ENCODE measurements around the gene LARP1. TPM values are rescaled to one million over a fixed set of nuclear protein-coding genes. Genes with fewer than 3 reads are reported as not detected.

LARP1 gene
- total and polyA plus RNA-seq, 4 donors, result 26.0 to 74.1 (median 32.6) TPM

- Histone ChIP-seq H3K9me3 (ENCODE audit: control insufficient read depth in 4 of 4, low read length in 3 of 4) (no peaks in the 10 kb centered on the region), H3K27ac (ENCODE audit: low read depth in 1 of 2, low read length in 2 of 2) (no peak overlapping the region), H3K36me3 (ENCODE audit: control insufficient read depth in 4 of 4, insufficient read depth in 3 of 4, low read depth in 1 of 4, low read length in 3 of 4) (no peaks in the 10 kb centered on the region), H3K4me1 (ENCODE audit: control insufficient read depth in 4 of 4, insufficient read depth in 4 of 4, low read length in 3 of 4) (peaks cover 4 to 10% (median 9%) of the 10 kb centered on the region in 4 donors), H3K27me3 (ENCODE audit: control insufficient read depth in 4 of 4, insufficient read depth in 4 of 4, low read length in 3 of 4) (no peaks in the 10 kb centered on the region), H3K9ac (ENCODE audit: low read depth in 1 of 2, low read length in 2 of 2) (no peak overlapping the region), H3K4me3 (ENCODE audit: low read depth in 1 of 3, low read length in 3 of 3) (no peak overlapping the region)
- WGBS, result 95% methylated on average over 1 of the region's 1 CpG
- TF ChIP-seq RAD21 (IDR thresholded peaks at IDR 0.05) (no peak), MAX (IDR thresholded peaks at IDR 0.05) (no peak), CTCF (IDR thresholded peaks at IDR 0.05; ENCODE audit: low read depth, low read length, missing input control) (no peak), NR2F2 (IDR thresholded peaks at IDR 0.05) (no peak), FOXA1 (IDR thresholded peaks at IDR 0.05) (no peak), FOXA2 (IDR thresholded peaks at IDR 0.05) (no peak), ATF3 (IDR thresholded peaks at IDR 0.05) (no peak), HNF4G (IDR thresholded peaks at IDR 0.05) (no peak), HNF4A (conservative IDR thresholded peaks at IDR 0.05) (no peak), EGR1 (IDR thresholded peaks at IDR 0.05; ENCODE audit: low read depth in 2 of 2) (no peak), YY1 (IDR thresholded peaks at IDR 0.05) (no peak), SP1 (IDR thresholded peaks at IDR 0.05) (no peak), REST (IDR thresholded peaks at IDR 0.05) (no peak), ZBTB33 (IDR thresholded peaks at IDR 0.05) (no peak), GABPA (IDR thresholded peaks at IDR 0.05 in 1 of 2, conservative IDR thresholded peaks at IDR 0.05 in 1 of 2) (no peak), RXRA (IDR thresholded peaks at IDR 0.05) (no peak), JUND (IDR thresholded peaks at IDR 0.05) (no peak), TAF1 (conservative IDR thresholded peaks at IDR 0.05) (no peak)
- no peak for DNase-seq (ENCODE audit: low spot score)
These were observed 9.8 kb upstream of the LARP1 start for GRCh38 chr5:154745349-154745748.

All from liver (tissue), 9 donors.